PFSK-1 (cell line): ENCODE data around the gene ZNF609.

Source experiments
- POLR2AphosphoS5 ChIP-seq: IDR thresholded peaks from 2 replicates; pipeline ENCODE4 v1.6.1; 2012; ENCODE audit warnings: low read depth, mild to moderate bottlenecking, control low read depth, low read length, moderate library complexity
- REST ChIP-seq, 2 experiments: IDR thresholded peaks; 2 replicates each; pipeline versions ENCODE4 v1.6.1 to v1.8.0; 2011 to 2012; ENCODE audit warnings: low read depth in 2 of 2, low read length in 2 of 2, control low read depth in 1 of 2, inconsistent platforms in 1 of 2, mild to moderate bottlenecking in 1 of 2, moderate library complexity in 1 of 2; ENCODE audit not compliant: insufficient read depth in 1 of 2
- SIN3A ChIP-seq: IDR thresholded peaks from 2 replicates; pipeline ENCODE4 v1.6.1; 2012; ENCODE audit warnings: mild to moderate bottlenecking, low read length, moderate library complexity, borderline replicate concordance; ENCODE audit not compliant: insufficient read depth
- TAF1 ChIP-seq: IDR thresholded peaks from 2 replicates; pipeline ENCODE4 v1.6.1; 2012; ENCODE audit warnings: low read length, control low read depth, borderline replicate concordance; ENCODE audit not compliant: insufficient read depth

GRCh38 chr15:64586259-64586870 lies 126.0 kb downstream of the ZNF609 start:
- TF ChIP-seq POLR2AphosphoS5: no peak
- no peak for TF ChIP-seq REST (IDR thresholded peaks at IDR 0.05; ENCODE audit: insufficient read depth in 1 of 2, low read depth in 2 of 2, low read length in 2 of 2)
- no peak for TF ChIP-seq TAF1
- no peak for TF ChIP-seq SIN3A
